ENCODE measurements around the gene NDUFA11. TPM values are rescaled to one million over a fixed set of nuclear protein-coding genes. Genes with fewer than 3 reads are reported as not detected.
A peak's percentile ranks its signal among the peaks of the same experiment; 100 is the strongest.

The NDUFA11 gene
- total RNA-seq, 2 donors from 2014 or later = 206 to 224 TPM

- no peak for ATAC-seq
- peaks cover 9 to 15% of the 10 kb centered on the region in 2 donors for H3K36me3 Mint-ChIP-seq
- H3K9me3 Mint-ChIP-seq = no peaks in the 10 kb centered on the region
- no peak for DNase-seq (ENCODE audit: low spot score in 2 of 2)
- H3K27ac Mint-ChIP-seq = peak overlapping the region in 1 of 2 donors; percentile 65
Measured at GRCh38 chr19:5899728-5900526, 3.7 kb downstream of the NDUFA11 start.

- Mint-ChIP-seq H3K9me3 (no peaks in the 10 kb centered on the region), H3K36me3 (peaks cover 0 to 5% of the 10 kb centered on the region in 2 donors), H3K27ac (peak overlapping the region in 1 of 2 donors; percentile 59)
- ATAC-seq (no peak), DNase-seq (ENCODE audit: low spot score in 2 of 2) (no peak)
Measured at GRCh38 chr19:5897189-5897969, 6.2 kb downstream of the NDUFA11 start.

- Mint-ChIP-seq H3K9me3 (no peaks in the 10 kb centered on the region), H3K36me3 (peaks cover 0 to 5% of the 10 kb centered on the region in 2 donors), H3K27ac (no peak overlapping the region)
- ATAC-seq (no peak), DNase-seq (ENCODE audit: low spot score in 2 of 2) (no peak)
Measured at GRCh38 chr19:5896365-5897076, 7.1 kb downstream of the NDUFA11 start.

- Mint-ChIP-seq H3K36me3 (peaks cover 0 to under 1% of the 10 kb centered on the region in 2 donors), H3K9me3 (no peaks in the 10 kb centered on the region), H3K27ac (no peak overlapping the region)
- ATAC-seq = no peak
- DNase-seq (ENCODE audit: low spot score in 2 of 2) = no peak
Measured at GRCh38 chr19:5895890-5896289, 7.7 kb downstream of the NDUFA11 start.

- H3K9me3 Mint-ChIP-seq = no peaks in the 10 kb centered on the region
- DNase-seq (ENCODE audit: low spot score in 2 of 2) (no peak), ATAC-seq (no peak)
- peak overlapping the region in 1 of 2 donors; percentile 44 for H3K27ac Mint-ChIP-seq
- H3K36me3 Mint-ChIP-seq = no peaks in the 10 kb centered on the region
Measured at GRCh38 chr19:5895409-5895808, 8.2 kb downstream of the NDUFA11 start.

- Mint-ChIP-seq H3K36me3 (no peaks in the 10 kb centered on the region), H3K27ac (no peak overlapping the region), H3K9me3 (no peaks in the 10 kb centered on the region)
- no peak for DNase-seq (ENCODE audit: low spot score in 2 of 2)
- ATAC-seq = no peak
Measured at GRCh38 chr19:5894704-5895349, 8.8 kb downstream of the NDUFA11 start.

GRCh38 chr19:5893907-5894703 lies 9.5 kb downstream of the NDUFA11 start:
- Mint-ChIP-seq H3K27ac (no peak overlapping the region), H3K36me3 (no peaks in the 10 kb centered on the region), H3K9me3 (no peaks in the 10 kb centered on the region)
- ATAC-seq (no peak), DNase-seq (ENCODE audit: low spot score in 2 of 2) (no peak)

GRCh38 chr19:5893296-5893903 lies 10.2 kb downstream of the NDUFA11 start:
- ATAC-seq (no peak), DNase-seq (ENCODE audit: low spot score in 2 of 2) (no peak)
- Mint-ChIP-seq H3K36me3 (no peaks in the 10 kb centered on the region), H3K9me3 (no peaks in the 10 kb centered on the region), H3K27ac (peak overlapping the region in 1 of 2 donors; percentile 65)

- H3K27ac Mint-ChIP-seq = peak overlapping the region in 1 of 2 donors; percentile 53
- ATAC-seq = no peak
- no peaks in the 10 kb centered on the region for H3K36me3 Mint-ChIP-seq
- H3K9me3 Mint-ChIP-seq = no peaks in the 10 kb centered on the region
- DNase-seq (ENCODE audit: low spot score in 2 of 2) = no peak
Measured at GRCh38 chr19:5892772-5893275, 10.8 kb downstream of the NDUFA11 start.

GRCh38 chr19:5891938-5892771 lies 11.4 kb downstream of the NDUFA11 start:
- no peaks in the 10 kb centered on the region for H3K36me3 Mint-ChIP-seq
- H3K9me3 Mint-ChIP-seq = no peaks in the 10 kb centered on the region
- H3K27ac Mint-ChIP-seq = peak overlapping the region in 1 of 2 donors; percentile 53
- DNase-seq (ENCODE audit: low spot score in 2 of 2) (peak in 1 of 2 donors; percentile 28), ATAC-seq (peak; percentile 60 to 74)

GRCh38 chr19:5891572-5891937 lies 12.0 kb downstream of the NDUFA11 start:
- DNase-seq (ENCODE audit: low spot score in 2 of 2) (no peak), ATAC-seq (no peak)
- H3K9me3 Mint-ChIP-seq = no peaks in the 10 kb centered on the region
- no peaks in the 10 kb centered on the region for H3K36me3 Mint-ChIP-seq
- peak overlapping the region in 1 of 2 donors; percentile 53 for H3K27ac Mint-ChIP-seq

- Mint-ChIP-seq H3K27ac (no peak overlapping the region), H3K36me3 (no peaks in the 10 kb centered on the region), H3K9me3 (no peaks in the 10 kb centered on the region)
- no peak for ATAC-seq
- DNase-seq (ENCODE audit: low spot score in 2 of 2) = no peak
Measured at GRCh38 chr19:5890099-5890498, 13.5 kb downstream of the NDUFA11 start.

GRCh38 chr19:5889288-5889971 lies 14.2 kb downstream of the NDUFA11 start:
- Mint-ChIP-seq H3K27ac (no peak overlapping the region), H3K9me3 (no peaks in the 10 kb centered on the region), H3K36me3 (no peaks in the 10 kb centered on the region)
- ATAC-seq (no peak), DNase-seq (ENCODE audit: low spot score in 2 of 2) (no peak)
